Esophagus muscularis mucosa (tissue), 4 donors: ENCODE measurements around the gene SNX7. TPM values are rescaled to one million over a fixed set of nuclear protein-coding genes. Genes with fewer than 3 reads are reported as not detected.

Experiments
- DNase-seq: peaks from one replicate; pipeline ENCODE4 v3.0.0-alpha.2; 2017; ENCODE audit errors: extremely low spot score
- H3K27ac ChIP-seq, 4 donors: fragments of 200-600 bp; sonication (generic); replicated peaks in 1 of 4; 1 replicate in 3 of 4; 2 replicates in 1 of 4; pipeline ENCODE4 v1.5.1; 2016 to 2019; ENCODE audit warnings: mild to moderate bottlenecking in 1 of 4
- H3K27me3 ChIP-seq, 4 donors: fragments of 200-600 bp; sonication (generic); one replicate each; pipeline versions ENCODE4 v1.5.1 to v1.6.0; 2016 to 2019
- H3K36me3 ChIP-seq, 4 donors: fragments of 200-600 bp; sonication (generic); one replicate each; pipeline ENCODE4 v1.5.1; 2016 to 2019
- H3K4me1 ChIP-seq, 4 donors: fragments of 200-600 bp; sonication (generic); one replicate each; pipeline ENCODE4 v1.5.1; 2016 to 2019
- H3K4me3 ChIP-seq, 4 donors: fragments of 200-600 bp; sonication (generic); 1 replicate in 2 of 4; 2 replicates in 2 of 4; pipeline ENCODE4 v1.5.1; 2016 to 2019; ENCODE audit warnings: mild to moderate bottlenecking in 4 of 4, moderate library complexity in 1 of 4
- H3K9me3 ChIP-seq, 4 donors: fragments of 200-600 bp; sonication (generic); 1 replicate in 3 of 4; 2 replicates in 1 of 4; pipeline ENCODE4 v1.5.1; 2016 to 2019
- CTCF ChIP-seq, 3 experiments: fragments of 200-600 bp in 2 of 3; fragments of 450-650 bp in 1 of 3; sonication (generic) in 2 of 3; IDR thresholded peaks; one replicate each; pipeline ENCODE4 v1.5.1; 2017 to 2019; ENCODE audit warnings: antibody characterized with exemption in 3 of 3, mild to moderate bottlenecking in 2 of 3, moderate library complexity in 1 of 3
- EP300 ChIP-seq: sonication (generic); formaldehyde crosslinking; IDR thresholded peaks from one replicate; pipeline ENCODE4 v1.6.1; 2017; ENCODE audit warnings: antibody characterized with exemption
- POLR2A ChIP-seq: fragments of 450-650 bp; IDR thresholded peaks from one replicate; pipeline ENCODE4 v1.6.1; 2017; ENCODE audit warnings: antibody characterized with exemption, moderate library complexity, mild to moderate bottlenecking, low read depth
- POLR2AphosphoS5 ChIP-seq, 2 donors: sonication (generic); formaldehyde crosslinking; IDR thresholded peaks; one replicate each; pipeline ENCODE4 v1.6.1; 2017; ENCODE audit warnings: antibody characterized with exemption in 2 of 2
- WGBS: methylation state at CpG from one replicate; pipeline ENCODE4 v1.1.5; 2018; 5-methylcytosine and 5-hydroxymethylcytosine counted together
- intact Hi-C: fragments of 100-400 bp; cut with DNase I; formaldehyde crosslinking; loops from one replicate; pipeline ENCODE4 v1.15.1; 2023
- total RNA-seq, 4 donors: library from RNA; depleted of rRNA; stranded (reverse); fragments of >200 nt; gene quantifications; one replicate each; pipeline versions ENCODE4 v1.1.0 to v1.2.1, GENCODE V29; 2016

The SNX7 gene
- total RNA-seq, 4 donors from 2014 or later = 27.5 to 40.5 (median 32.0) TPM

- no peak overlapping the region for H3K4me3 ChIP-seq
- intact Hi-C loops = no loop called here
- no peaks in the 10 kb centered on the region for H3K27me3 ChIP-seq
- peaks cover 12 to 27% (median 20%) of the 10 kb centered on the region in 4 donors for H3K4me1 ChIP-seq
- 59% methylated on average over 2 of the region's 2 CpGs for WGBS
- no peaks in the 10 kb centered on the region for H3K9me3 ChIP-seq
- DNase-seq = no peak
- no peak for TF ChIP-seq CTCF (IDR thresholded peaks at IDR 0.05)
- TF ChIP-seq EP300 = no peak
- TF ChIP-seq POLR2A = no peak
- TF ChIP-seq POLR2AphosphoS5 (IDR thresholded peaks at IDR 0.05) = no peak
- no peaks in the 10 kb centered on the region for H3K36me3 ChIP-seq
- H3K27ac ChIP-seq = peak overlapping the region in 1 of 4 donors; percentile 10
Measured at GRCh38 chr1:98668733-98669132, 7.2 kb downstream of the SNX7 start.

GRCh38 chr1:98669355-98670296 lies 8.1 kb downstream of the SNX7 start:
- H3K4me3 ChIP-seq = no peak overlapping the region
- WGBS = 82% methylated on average over 2 of the region's 2 CpGs
- H3K27ac ChIP-seq = peak overlapping the region in 1 of 4 donors; percentile 10

GRCh38 chr1:98672189-98672588 lies 10.7 kb downstream of the SNX7 start:
- Histone ChIP-seq H3K27me3 (no peaks in the 10 kb centered on the region), H3K4me1 (peaks cover 10 to 26% (median 19%) of the 10 kb centered on the region in 4 donors), H3K36me3 (no peaks in the 10 kb centered on the region), H3K27ac (no peak overlapping the region), H3K9me3 (no peaks in the 10 kb centered on the region), H3K4me3 (no peak overlapping the region)
- no peak for TF ChIP-seq POLR2A
- no peak for TF ChIP-seq EP300
- no peak for TF ChIP-seq CTCF (IDR thresholded peaks at IDR 0.05)
- no peak for TF ChIP-seq POLR2AphosphoS5 (IDR thresholded peaks at IDR 0.05)
- 77% methylated on average over 2 of the region's 2 CpGs for WGBS
- no peak for DNase-seq
- intact Hi-C loops = no loop called here

More at GRCh38 chr1:98669355-98670296, 8.1 kb downstream of the SNX7 start:
- peaks cover 10 to 25% (median 18%) of the 10 kb centered on the region in 4 donors for H3K4me1 ChIP-seq
- intact Hi-C loops = no loop called here
- TF ChIP-seq POLR2A (no peak), POLR2AphosphoS5 (IDR thresholded peaks at IDR 0.05) (no peak), CTCF (IDR thresholded peaks at IDR 0.05) (no peak), EP300 (no peak)
- no peak for DNase-seq
- H3K27me3 ChIP-seq = no peaks in the 10 kb centered on the region
- H3K9me3 ChIP-seq = no peaks in the 10 kb centered on the region
- H3K36me3 ChIP-seq = no peaks in the 10 kb centered on the region

- intact Hi-C loops = no loop called here
- H3K27ac ChIP-seq = no peak overlapping the region
- WGBS = 71% methylated on average over 5 of the region's 5 CpGs
Measured at GRCh38 chr1:98674075-98674781, 12.7 kb downstream of the SNX7 start.

More at GRCh38 chr1:98674075-98674781, 12.7 kb downstream of the SNX7 start:
- TF ChIP-seq POLR2A = no peak
- TF ChIP-seq EP300 = no peak
- TF ChIP-seq CTCF (IDR thresholded peaks at IDR 0.05) = no peak
- TF ChIP-seq POLR2AphosphoS5 (IDR thresholded peaks at IDR 0.05) = no peak
- no peaks in the 10 kb centered on the region for H3K36me3 ChIP-seq
- H3K9me3 ChIP-seq = no peaks in the 10 kb centered on the region
- no peak for DNase-seq
- H3K4me1 ChIP-seq = peaks cover 0 to 28% (median 18%) of the 10 kb centered on the region in 4 donors
- no peaks in the 10 kb centered on the region for H3K27me3 ChIP-seq
- no peak overlapping the region for H3K4me3 ChIP-seq
